Liver (tissue), 10 donors: ENCODE measurements around the gene S100A11. TPM values are rescaled to one million over a fixed set of nuclear protein-coding genes. Genes with fewer than 3 reads are reported as not detected.

ENCODE experiments used
- DNase-seq: peaks from one replicate; pipeline ENCODE4 v3.0.0-alpha.2; 2017; ENCODE audit warnings: low spot score
- H3K27ac ChIP-seq, 2 donors: one replicate each; pipeline ENCODE4 v1.7.0; 2013; ENCODE audit warnings: inconsistent platforms in 2 of 2, low read length in 2 of 2, control low read depth in 1 of 2, low read depth in 1 of 2, mild to moderate bottlenecking in 1 of 2
- H3K27me3 ChIP-seq, 4 donors: one replicate each; pipeline versions ENCODE4 v1.6.1 to v1.7.0; 2013; ENCODE audit warnings: low read length in 3 of 4, inconsistent platforms in 1 of 4, mild to moderate bottlenecking in 1 of 4, moderate library complexity in 1 of 4; ENCODE audit not compliant: control insufficient read depth in 4 of 4, insufficient read depth in 4 of 4
- H3K36me3 ChIP-seq, 4 donors: one replicate each; pipeline versions ENCODE4 v1.6.1 to v1.7.0; 2013; ENCODE audit warnings: low read length in 3 of 4, mild to moderate bottlenecking in 3 of 4, low read depth in 1 of 4, moderate library complexity in 1 of 4; ENCODE audit not compliant: control insufficient read depth in 4 of 4, insufficient read depth in 3 of 4
- H3K4me1 ChIP-seq, 4 donors: one replicate each; pipeline versions ENCODE4 v1.6.1 to v1.7.0; 2013; ENCODE audit warnings: low read length in 3 of 4, mild to moderate bottlenecking in 3 of 4, moderate library complexity in 1 of 4; ENCODE audit not compliant: control insufficient read depth in 4 of 4, insufficient read depth in 4 of 4
- H3K4me3 ChIP-seq, 3 donors: one replicate each; pipeline versions ENCODE4 v1.6.1 to v1.7.0; 2013; ENCODE audit warnings: low read length in 3 of 3, control low read depth in 1 of 3, low read depth in 1 of 3, mild to moderate bottlenecking in 1 of 3
- H3K9ac ChIP-seq, 2 donors: one replicate each; pipeline ENCODE4 v1.7.0; 2013; ENCODE audit warnings: low read length in 2 of 2, mild to moderate bottlenecking in 2 of 2, moderate library complexity in 2 of 2, control low read depth in 1 of 2, low read depth in 1 of 2
- H3K9me3 ChIP-seq, 4 donors: one replicate each; pipeline versions ENCODE4 v1.6.1 to v1.7.0; 2013; ENCODE audit warnings: low read length in 3 of 4; ENCODE audit not compliant: control insufficient read depth in 4 of 4
- ATF3 ChIP-seq: IDR thresholded peaks from 2 replicates; pipeline ENCODE4 v1.6.1; 2016; ENCODE audit warnings: antibody characterized with exemption
- FOXA2 ChIP-seq: IDR thresholded peaks from 2 replicates; pipeline ENCODE4 v1.6.1; 2016; ENCODE audit warnings: antibody characterized with exemption
- RAD21 ChIP-seq, 2 donors: IDR thresholded peaks; 2 replicates each; pipeline ENCODE4 v1.6.1; 2016; ENCODE audit warnings: antibody characterized with exemption in 2 of 2, mild to moderate bottlenecking in 2 of 2
- REST ChIP-seq: IDR thresholded peaks from 2 replicates; pipeline ENCODE4 v1.6.1; 2016; ENCODE audit warnings: antibody characterized with exemption, mild to moderate bottlenecking
- WGBS: extraction: QIAGEN DNeasy Blood & Tissue Kit; methylation state at CpG from one replicate; pipeline ENCODE4 v1.1.7; 2013; 5-methylcytosine and 5-hydroxymethylcytosine counted together
- polyA plus RNA-seq, 2 donors: library from polyadenylated mRNA; stranded (reverse) in 1 of 2; unstranded in 1 of 2; fragments of 200-250 nt in 1 of 2; fragments of >200 nt in 1 of 2; fragmentation: Nextera tagmentation in 1 of 2; extraction: Ambion mirVana in 1 of 2; gene quantifications; one replicate each; pipeline versions ENCODE4 v1.2.1 to v1.2.3, GENCODE V29; 2013 to 2015
- small RNA-seq: library from RNA; depleted of rRNA; stranded (forward); fragments of <200 nt; gene quantifications from one replicate; pipeline ENCODE3, GENCODE V24; 2014
- total RNA-seq, 2 donors: library from RNA; depleted of rRNA; stranded (reverse); fragments of >200 nt; gene quantifications; one replicate each; pipeline ENCODE4 v1.2.3, GENCODE V29; 2014
- donor health status: healthy.
- donor health status: healthy.
- donor health status: healthy.
- donor health status: healthy.
- donor health status: healthy.

Gene S100A11
- total and polyA plus RNA-seq, 4 donors, result 9.9 to 76.1 (median 31.0) TPM

GRCh38 chr1:151984313-151984956, 52.4 kb downstream of the S100A11 start:
- TF ChIP-seq ATF3, result no peak
- no peak for TF ChIP-seq REST
- no peak for TF ChIP-seq FOXA2
- TF ChIP-seq RAD21 (IDR thresholded peaks at IDR 0.05), result no peak
- H3K36me3 ChIP-seq, result peaks cover 0 to 26% (median 15%) of the 10 kb centered on the region in 4 donors
- no peak overlapping the region for H3K9ac ChIP-seq
- no peak overlapping the region for H3K27ac ChIP-seq
- DNase-seq, result no peak
- WGBS, result 79% methylated on average over 1 of the region's 1 CpG
- H3K4me1 ChIP-seq, result peaks cover 0 to under 1% (median 0%) of the 10 kb centered on the region in 4 donors
- H3K4me3 ChIP-seq, result no peak overlapping the region
- H3K9me3 ChIP-seq, result no peaks in the 10 kb centered on the region
- no peaks in the 10 kb centered on the region for H3K27me3 ChIP-seq

Small RNAs within 50 kb of the gene (small RNA-seq; reads per million reads assigned to genes)
- not detected for gene SPTLC1P4

Other genes with a start within 250 kb of the S100A11 start
- 1 to 10 TPM; 5.1 to 6.7 TPM for gene TDRKH, start 246.5 kb downstream of the S100A11 start, total RNA-seq
- gene TDRKH, start 246.5 kb downstream of the S100A11 start, polyA plus RNA-seq, result 1 to 10 TPM; 1.5 to 2.6 TPM
- under 1 TPM; 0.05 to 0.50 TPM for gene LINGO4, start 231.6 kb downstream of the S100A11 start, total RNA-seq
- gene LINGO4, start 231.6 kb downstream of the S100A11 start, polyA plus RNA-seq, result under 1 TPM in 1 of 2 donors, not detected in 1; 0.09 TPM
- 10 to 100 TPM in 1 of 2 donors, 1 to 10 TPM in 1; 2.9 to 59.2 TPM for gene RORC, start 205.2 kb downstream of the S100A11 start, total RNA-seq
- gene RORC, start 205.2 kb downstream of the S100A11 start, polyA plus RNA-seq, result 10 to 100 TPM; 10.7 to 15.4 TPM
- gene C2CD4D, start 197.2 kb downstream of the S100A11 start, total RNA-seq, result not detected
- under 1 TPM; 0.02 to 0.08 TPM for gene C2CD4D, start 197.2 kb downstream of the S100A11 start, polyA plus RNA-seq
- gene THEM5, start 183.3 kb downstream of the S100A11 start, total RNA-seq, result under 1 TPM in 1 of 2 donors, not detected in 1; 0.09 TPM
- gene THEM5, start 183.3 kb downstream of the S100A11 start, polyA plus RNA-seq, result not detected
- gene THEM4, start 127.5 kb downstream of the S100A11 start, total RNA-seq, result 10 to 100 TPM in 1 of 2 donors, 1 to 10 TPM in 1; 6.5 to 16.2 TPM
- gene THEM4, start 127.5 kb downstream of the S100A11 start, polyA plus RNA-seq, result 10 to 100 TPM in 1 of 2 donors, 1 to 10 TPM in 1; 6.1 to 13.1 TPM
- gene S100A10, start 43.1 kb downstream of the S100A11 start, total RNA-seq, result 10 to 100 TPM in 1 of 2 donors, 1 to 10 TPM in 1; 7.0 to 23.1 TPM
- gene S100A10, start 43.1 kb downstream of the S100A11 start, polyA plus RNA-seq, result 10 to 100 TPM; 47.8 to 99.5 TPM
- not detected for gene TCHHL1, start 52.1 kb upstream of the S100A11 start, total RNA-seq
- not detected for gene TCHHL1, start 52.1 kb upstream of the S100A11 start, polyA plus RNA-seq
- gene TCHH, start 78.4 kb upstream of the S100A11 start, total RNA-seq, result under 1 TPM; 0.05 to 0.33 TPM
- gene TCHH, start 78.4 kb upstream of the S100A11 start, polyA plus RNA-seq, result under 1 TPM; 0.07 to 0.09 TPM
- not detected for gene RPTN, start 122.2 kb upstream of the S100A11 start, total RNA-seq
- not detected for gene RPTN, start 122.2 kb upstream of the S100A11 start, polyA plus RNA-seq
- not detected for gene HRNR, start 187.2 kb upstream of the S100A11 start, total RNA-seq
- gene HRNR, start 187.2 kb upstream of the S100A11 start, polyA plus RNA-seq, result under 1 TPM in 1 of 2 donors, not detected in 1; 0.04 TPM